SK-N-SH (cell line): ENCODE data around the gene CASS4. TPM values are rescaled to one million over a fixed set of nuclear protein-coding genes. Genes with fewer than 3 reads are reported as not detected.

Experiments used
- CTCF ChIA-PET: fragments of 300-600, 350-600 bp; formaldehyde crosslinking; extraction: SDS; loops from one replicate; lab custom pipeline; 2021; lab: Yijun Ruan, JAX
- POLR2A ChIA-PET: fragments of 350-600 bp; sonication (Branson Sonifier 250); formaldehyde crosslinking; extraction: SDS; loops from one replicate; lab custom pipeline; 2020; ENCODE audit warnings: antibody characterized with exemption, inconsistent platforms; lab: Yijun Ruan, JAX
- DNase-seq: peaks from one replicate; pipeline ENCODE4 v3.0.0; 2012
- H2AFZ ChIP-seq: fragments of 200-600 bp; sonication (generic); 2 replicates; pipeline ENCODE4 v1.8.1; 2016; ENCODE audit warnings: antibody characterized with exemption, mild to moderate bottlenecking, low read depth
- H3F3A ChIP-seq: fragments of 200-600 bp; sonication (generic); replicated peaks from 2 replicates; pipeline ENCODE3; 2016; ENCODE audit warnings: antibody characterized with exemption, mild to moderate bottlenecking; ENCODE audit not compliant: insufficient read depth
- H3K27ac ChIP-seq, 2 experiments: fragments of 200-500 bp in 1 of 2; fragments of 200-600 bp in 1 of 2; sonication (Bioruptor generic) in 1 of 2; sonication (generic), shearing (Covaris generic) in 1 of 2; 2 replicates each; pipeline versions ENCODE4 v1.5.1 to v1.6.1; 2014 to 2016; ENCODE audit warnings: low read depth in 2 of 2, inconsistent platforms in 1 of 2, low read length in 1 of 2, mild to moderate bottlenecking in 1 of 2, mixed read lengths in 1 of 2
- H3K27me3 ChIP-seq: fragments of 200-600 bp; sonication (generic), shearing (Covaris generic); 2 replicates; pipeline ENCODE4 v1.6.1; 2016; ENCODE audit warnings: mixed run types; ENCODE audit not compliant: insufficient read depth
- H3K36me3 ChIP-seq, 2 experiments: fragments of 200-500 bp in 1 of 2; fragments of 200-600 bp in 1 of 2; sonication (Bioruptor generic) in 1 of 2; sonication (generic) in 1 of 2; replicated peaks in 1 of 2; 2 replicates each; pipeline versions ENCODE3 to v1.5.1; 2014 to 2016; ENCODE audit warnings: low read length in 1 of 2, mild to moderate bottlenecking in 1 of 2; ENCODE audit not compliant: insufficient read depth in 2 of 2, control insufficient read depth in 1 of 2
- H3K4me1 ChIP-seq, 2 experiments: fragments of 200-500 bp in 1 of 2; fragments of 200-600 bp in 1 of 2; sonication (Bioruptor generic) in 1 of 2; sonication (generic), shearing (Covaris generic) in 1 of 2; 2 replicates each; pipeline versions ENCODE4 v1.5.1 to v1.6.1; 2014 to 2016; ENCODE audit warnings: low read depth in 1 of 2, low read length in 1 of 2, mixed run types in 1 of 2; ENCODE audit not compliant: insufficient read depth in 2 of 2, control insufficient read depth in 1 of 2
- H3K4me2 ChIP-seq: fragments of 200-600 bp; sonication (generic), shearing (Covaris generic); 2 replicates; pipeline ENCODE4 v1.6.1; 2017; ENCODE audit warnings: mixed run types
- H3K4me3 ChIP-seq, 2 experiments: fragments of 200-500 bp in 1 of 2; fragments of 200-600 bp in 1 of 2; sonication (Bioruptor generic) in 1 of 2; sonication (generic), shearing (Covaris generic) in 1 of 2; 2 replicates each; pipeline versions ENCODE4 v1.5.1 to v1.8.1; 2014 to 2016; ENCODE audit warnings: low read depth in 2 of 2, inconsistent platforms in 1 of 2, low read length in 1 of 2, mild to moderate bottlenecking in 1 of 2, mixed read lengths in 1 of 2, moderate library complexity in 1 of 2
- H3K79me2 ChIP-seq: fragments of 200-600 bp; sonication (generic); 2 replicates; pipeline ENCODE4 v1.8.1; 2017; ENCODE audit warnings: mild to moderate bottlenecking; ENCODE audit not compliant: insufficient read depth
- H3K9ac ChIP-seq: fragments of 200-600 bp; sonication (generic); 2 replicates; pipeline ENCODE4 v1.6.1; 2017; ENCODE audit warnings: mixed run types
- H3K9me2 ChIP-seq: fragments of 200-600 bp; sonication (generic); 2 replicates; pipeline ENCODE4 v1.6.1; 2017; ENCODE audit warnings: mixed run types
- H3K9me3 ChIP-seq: fragments of 200-600 bp; sonication (generic); 2 replicates; pipeline ENCODE4 v1.6.1; 2017; ENCODE audit warnings: mixed run types, mild to moderate bottlenecking, moderate library complexity
- H4K20me1 ChIP-seq: fragments of 200-600 bp; sonication (generic); 2 replicates; pipeline ENCODE4 v1.6.1; 2017; ENCODE audit warnings: mild to moderate bottlenecking, mixed run types; ENCODE audit not compliant: insufficient read depth
- CTCF ChIP-seq: fragments of 200-600 bp; sonication (generic); IDR thresholded peaks from 2 replicates; pipeline ENCODE4 v1.6.1; 2017; ENCODE audit warnings: antibody characterized with exemption, mild to moderate bottlenecking, moderate library complexity
- ELF1 ChIP-seq: IDR thresholded peaks from 2 replicates; pipeline ENCODE4 v1.4.0; 2012
- EP300 ChIP-seq, 2 experiments: IDR thresholded peaks; 2 replicates each; pipeline versions ENCODE4 v1.4.0 to v1.6.1; 2012; ENCODE audit warnings: borderline replicate concordance in 1 of 2, low read depth in 1 of 2, low read length in 1 of 2
- EZH2phosphoT487 ChIP-seq: fragments of 200-600 bp; sonication (generic); IDR thresholded peaks from 2 replicates; pipeline ENCODE4 v1.6.1; 2017; ENCODE audit warnings: low read depth, mixed run types, mild to moderate bottlenecking, antibody characterized with exemption, moderate library complexity, borderline replicate concordance
- FOSL2 ChIP-seq: IDR thresholded peaks from 2 replicates; pipeline ENCODE4 v1.4.0; 2012; ENCODE audit warnings: low read depth, mild to moderate bottlenecking, moderate library complexity, borderline replicate concordance
- FOXJ3 ChIP-seq: sonication (generic); formaldehyde crosslinking; IDR thresholded peaks from 2 replicates; pipeline ENCODE4 v1.5.1; 2020; ENCODE audit warnings: mild to moderate bottlenecking, missing genetic modification reagents
- IRF3 ChIP-seq: fragments of 150-350 bp; IDR thresholded peaks from 2 replicates; pipeline ENCODE4 v1.6.1; 2016; ENCODE audit warnings: mild to moderate bottlenecking, low read depth, low read length
- JUND ChIP-seq: IDR thresholded peaks from 2 replicates; pipeline ENCODE4 v1.4.0; 2012
- MAX ChIP-seq: IDR thresholded peaks from 2 replicates; pipeline ENCODE4 v1.4.0; 2012; ENCODE audit warnings: low read depth
- NFIC ChIP-seq: IDR thresholded peaks from 2 replicates; pipeline ENCODE4 v1.4.0; 2012; ENCODE audit warnings: borderline replicate concordance
- RAD21 ChIP-seq: IDR thresholded peaks from 2 replicates; pipeline ENCODE4 v1.6.1; 2012; ENCODE audit warnings: mild to moderate bottlenecking, low read length
- RFX5 ChIP-seq: IDR thresholded peaks from 2 replicates; pipeline ENCODE4 v1.6.1; 2012; ENCODE audit warnings: mild to moderate bottlenecking, improper control_type of control experiment, low read length
- RXRA ChIP-seq: IDR thresholded peaks from 2 replicates; pipeline ENCODE4 v1.4.0; 2012; ENCODE audit warnings: low read depth, mild to moderate bottlenecking, borderline replicate concordance
- SIN3A ChIP-seq: IDR thresholded peaks from 2 replicates; pipeline ENCODE4 v1.6.1; 2012; ENCODE audit warnings: low read depth, mild to moderate bottlenecking, low read length, moderate library complexity, borderline replicate concordance
- SMC3 ChIP-seq: IDR thresholded peaks from 2 replicates; pipeline ENCODE4 v1.6.1; 2012; ENCODE audit warnings: low read depth, low read length, improper control_type of control experiment
- TCF12 ChIP-seq: IDR thresholded peaks from 2 replicates; pipeline ENCODE4 v1.4.0; 2012
- TEAD4 ChIP-seq: IDR thresholded peaks from 2 replicates; pipeline ENCODE4 v1.4.0; 2012; ENCODE audit warnings: mild to moderate bottlenecking, borderline replicate concordance; ENCODE audit not compliant: insufficient read depth
- YY1 ChIP-seq: IDR thresholded peaks from 2 replicates; pipeline ENCODE4 v1.4.0; 2012; ENCODE audit warnings: low read depth, mild to moderate bottlenecking
- WGBS: methylation state at CpG from one replicate; pipeline ENCODE4 v1.1.6; 2017; ENCODE audit warnings: low lambda C conversion rate; 5-methylcytosine and 5-hydroxymethylcytosine counted together
- polyA plus RNA-seq, 3 experiments: library from polyadenylated mRNA; depleted of rRNA; stranded (reverse); fragments of >200 nt; gene quantifications; 2 replicates each; pipeline ENCODE4 v1.2.3, GENCODE V29; 2012

The CASS4 gene
- polyA plus RNA-seq, 1 of the 3 experiments (the other 2 are of a cell fraction): not detected

GRCh38 chr20:56422076-56422823 lies 10.2 kb downstream of the CASS4 start (continued):
- TF ChIP-seq MAX (no peak), FOXJ3 (CRISPR knock-in tag) (no peak), TCF12 (peak; percentile 12; the same call in 1 of the 2 replicates)

- no peaks in the 10 kb centered on the region for H3K79me2 ChIP-seq
- TF ChIP-seq FOSL2: no peak
- TF ChIP-seq YY1: no peak
- TF ChIP-seq EP300 (IDR thresholded peaks at IDR 0.05; ENCODE audit: borderline replicate concordance in 1 of 2, low read depth in 1 of 2, low read length in 1 of 2): no peak
- no peak for TF ChIP-seq SMC3
- TF ChIP-seq ELF1: no peak
- no peak for TF ChIP-seq CTCF
- no peak for TF ChIP-seq TEAD4
- no peak for TF ChIP-seq NFIC
- no peak for TF ChIP-seq JUND
- no peak for TF ChIP-seq TCF12
- no peak for TF ChIP-seq RFX5
- no peak for TF ChIP-seq RXRA
- no peak for TF ChIP-seq RAD21
- no peak for TF ChIP-seq SIN3A
- no peak for TF ChIP-seq IRF3
- no peak for TF ChIP-seq EZH2phosphoT487
- POLR2A ChIA-PET: no interaction called here
- no peaks in the 10 kb centered on the region for H3K27me3 ChIP-seq
- WGBS: 77% methylated on average over 4 of the region's 4 CpGs
- no peak overlapping the region for H3K9ac ChIP-seq
- no peaks in the 10 kb centered on the region for H4K20me1 ChIP-seq
- no peaks in the 10 kb centered on the region for H3K36me3 ChIP-seq
- 0 out of 4 replicates have a peak overlapping the region, but pooled peaks of 1 of the 2 experiments have one; percentile 1 for H3K27ac ChIP-seq
- DNase-seq: no peak
- H3K9me2 ChIP-seq: no peaks in the 10 kb centered on the region
- peak overlapping the region; percentile 69 for H2AFZ ChIP-seq
- CTCF ChIA-PET: interaction anchor here (0.6 kb wide), 1 partner anchor 1173 kb away, joined by 3 read pairs; no protein-coding TSS in a partner anchor
- H3K4me3 ChIP-seq: no peak overlapping the region
- H3K9me3 ChIP-seq: no peaks in the 10 kb centered on the region
- peaks cover 3% of the 10 kb centered on the region for H3F3A ChIP-seq
- H3K4me2 ChIP-seq: no peak overlapping the region
- H3K4me1 ChIP-seq: peaks cover 0 to 16% of the 10 kb centered on the region in 2 experiments; a peak in 1 of 4 replicates
These were observed 10.7 kb downstream of the CASS4 start for GRCh38 chr20:56422824-56423189.
